Astrocyte (in vitro differentiated cells and primary cell): Measurements from ENCODE around the gene TOR1AIP2.

Experiments
- EZH2 ChIP-seq: IDR thresholded peaks from 2 replicates; pipeline ENCODE4 v1.6.1; 2012; ENCODE audit warnings: mild to moderate bottlenecking, low read length, inconsistent platforms; ENCODE audit not compliant: insufficient read depth
- TF ChIP-seq, protein P1 (sequence below): IDR thresholded peaks from 2 replicates; pipeline ENCODE4 v1.5.1; 2011; ENCODE audit warnings: low read depth, mild to moderate bottlenecking, inconsistent platforms, low read length, moderate library complexity; ENCODE audit not compliant: insufficient read depth

DNA sequence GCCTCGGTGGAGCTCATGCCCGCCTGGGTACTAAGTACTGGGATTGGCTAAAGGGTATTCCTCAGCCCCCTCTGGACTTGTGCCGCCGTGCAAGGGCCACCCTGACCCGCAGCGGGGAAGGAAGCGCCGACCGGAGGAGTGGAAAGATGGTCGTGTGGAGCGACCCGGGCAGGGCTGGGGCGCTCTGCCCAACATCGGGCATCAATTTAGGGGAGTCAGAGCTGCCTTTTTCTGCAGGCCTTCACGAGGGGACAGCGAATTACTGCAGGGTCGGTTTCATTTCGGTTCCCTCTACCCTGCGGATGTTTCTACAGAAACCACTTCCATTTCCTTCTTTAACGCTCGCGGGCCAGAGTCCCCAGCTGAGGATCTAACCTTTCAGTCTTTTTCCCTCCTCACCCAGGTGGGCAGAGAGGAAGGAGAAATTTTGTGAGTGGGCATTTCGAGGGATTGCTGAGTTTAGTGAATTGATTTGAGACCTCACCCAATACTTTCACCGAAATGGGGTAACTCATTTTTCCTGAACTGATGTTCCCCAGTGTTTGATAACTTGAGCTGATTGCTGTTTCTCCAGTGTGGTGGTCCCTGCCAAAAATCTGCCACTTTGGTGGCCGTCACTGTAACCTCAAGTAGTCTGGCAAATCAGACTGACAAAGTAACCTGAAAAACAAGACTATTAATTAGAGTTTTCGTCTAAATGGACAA is 5.6 kb upstream of the TOR1AIP2 start:
- TF ChIP-seq, protein P1, sequence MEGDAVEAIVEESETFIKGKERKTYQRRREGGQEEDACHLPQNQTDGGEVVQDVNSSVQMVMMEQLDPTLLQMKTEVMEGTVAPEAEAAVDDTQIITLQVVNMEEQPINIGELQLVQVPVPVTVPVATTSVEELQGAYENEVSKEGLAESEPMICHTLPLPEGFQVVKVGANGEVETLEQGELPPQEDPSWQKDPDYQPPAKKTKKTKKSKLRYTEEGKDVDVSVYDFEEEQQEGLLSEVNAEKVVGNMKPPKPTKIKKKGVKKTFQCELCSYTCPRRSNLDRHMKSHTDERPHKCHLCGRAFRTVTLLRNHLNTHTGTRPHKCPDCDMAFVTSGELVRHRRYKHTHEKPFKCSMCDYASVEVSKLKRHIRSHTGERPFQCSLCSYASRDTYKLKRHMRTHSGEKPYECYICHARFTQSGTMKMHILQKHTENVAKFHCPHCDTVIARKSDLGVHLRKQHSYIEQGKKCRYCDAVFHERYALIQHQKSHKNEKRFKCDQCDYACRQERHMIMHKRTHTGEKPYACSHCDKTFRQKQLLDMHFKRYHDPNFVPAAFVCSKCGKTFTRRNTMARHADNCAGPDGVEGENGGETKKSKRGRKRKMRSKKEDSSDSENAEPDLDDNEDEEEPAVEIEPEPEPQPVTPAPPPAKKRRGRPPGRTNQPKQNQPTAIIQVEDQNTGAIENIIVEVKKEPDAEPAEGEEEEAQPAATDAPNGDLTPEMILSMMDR: no peak
- no peak for TF ChIP-seq EZH2
